DMS53 (cell line): ENCODE results near the gene SLCO4A1.

Experiments used
- DNase-seq: peaks from one replicate; lab custom pipeline; 2025; lab: John Stamatoyannopoulos, UW

The SLCO4A1 gene

DNA sequence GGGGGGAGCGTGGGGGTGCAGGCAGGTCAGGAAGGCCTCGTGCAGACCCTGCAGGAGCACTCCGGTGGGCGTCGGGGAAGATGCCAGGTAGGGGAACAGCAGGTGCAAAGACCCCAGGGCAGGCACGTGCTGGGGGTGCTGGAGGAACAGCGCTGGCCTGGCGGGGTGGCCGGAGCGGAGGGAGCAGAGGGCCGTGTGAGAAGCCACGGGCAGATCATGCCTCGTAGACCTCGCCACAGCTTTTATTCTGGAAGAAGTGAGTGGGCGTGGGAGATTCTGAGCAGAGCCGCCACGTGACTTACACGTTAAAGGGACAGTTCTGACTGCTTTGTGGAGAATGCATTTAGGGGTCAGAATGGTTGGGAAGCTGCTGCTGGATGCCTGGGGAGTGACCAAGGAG is 75.6 kb downstream of the SLCO4A1 start:
- DNase-seq: no peak

DNA sequence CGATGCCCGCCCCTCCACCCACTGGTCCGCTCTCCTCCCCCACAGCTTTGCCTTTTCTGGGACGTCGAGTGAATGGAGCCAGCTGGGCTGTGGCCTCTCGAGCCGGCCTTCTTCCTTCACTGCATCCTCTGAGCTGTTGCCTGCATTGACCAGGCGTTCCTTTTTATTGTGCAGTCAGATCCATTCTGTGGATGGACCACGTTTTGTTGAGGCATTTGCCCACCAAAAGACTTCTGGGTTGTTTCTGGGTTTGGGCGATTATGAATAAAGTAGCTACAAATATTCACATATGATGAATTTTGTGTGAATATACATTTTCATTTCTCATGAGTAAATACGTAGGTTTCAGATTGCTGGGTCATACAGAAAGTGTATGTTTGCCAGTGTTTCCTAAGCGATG is 76.2 kb downstream of the SLCO4A1 start:
- DNase-seq: no peak

DNA sequence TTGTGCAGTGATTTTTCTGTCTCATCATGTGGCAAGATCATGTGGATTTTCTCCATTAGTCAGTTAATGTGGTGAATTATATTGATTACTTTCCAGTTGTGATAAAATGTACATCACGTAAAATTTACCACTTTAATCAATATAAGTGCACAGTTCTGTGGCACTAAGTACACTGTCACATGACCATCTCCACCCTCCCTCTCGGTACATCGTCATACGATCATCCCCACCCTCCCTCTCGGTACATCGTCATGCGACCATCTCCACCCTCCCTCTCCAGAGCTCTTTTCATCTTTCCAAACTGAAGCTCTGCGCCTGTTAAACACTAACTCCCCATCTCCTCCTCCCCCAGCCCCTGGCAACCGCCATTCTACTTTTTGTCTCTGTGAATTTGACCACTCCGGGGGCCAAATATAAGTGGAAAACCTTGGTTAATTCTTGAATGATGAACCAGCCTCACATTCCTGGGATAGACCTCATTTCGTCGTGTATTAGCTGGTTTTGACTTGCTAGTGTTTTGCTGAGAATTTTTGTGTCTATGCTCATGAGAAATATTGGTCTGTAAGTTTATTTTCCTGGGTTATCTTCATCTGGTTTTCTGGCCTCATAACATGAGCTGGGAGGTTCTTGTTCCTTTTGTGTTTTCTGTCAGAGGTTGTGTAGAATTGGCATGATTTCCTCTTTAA is 77.1 kb downstream of the SLCO4A1 start:
- DNase-seq: no peak
